DND-41 (cell line): ENCODE results near the gene DRGX.

Experiments
- ATAC-seq: fragments of 200-7000 bp; cut with Tn5 transposase; 3 replicates; pipeline ENCODE4 v1.9.1; 2021; ENCODE audit warnings: low read depth; ENCODE audit not compliant: insufficient read depth
- DNase-seq: peaks from one replicate; pipeline ENCODE4 v3.0.0-alpha.2; 2020
- H2AFZ ChIP-seq: 2 replicates; pipeline ENCODE4 v1.6.0; 2012; ENCODE audit warnings: low read depth, low read length
- H3K27ac ChIP-seq: 2 replicates; pipeline ENCODE4 v1.5.1; 2012; ENCODE audit warnings: low read length, inconsistent platforms
- H3K27me3 ChIP-seq: fragments of 200-600 bp; sonication (generic); 2 replicates; pipeline ENCODE4 v1.6.0; 2012; ENCODE audit warnings: low read length, mild to moderate bottlenecking, inconsistent platforms; ENCODE audit not compliant: insufficient read depth, poor library complexity
- H3K36me3 ChIP-seq: 2 replicates; pipeline ENCODE4 v1.5.1; 2012; ENCODE audit warnings: low read length, inconsistent platforms; ENCODE audit not compliant: insufficient read depth
- H3K4me1 ChIP-seq: 2 replicates; pipeline ENCODE4 v1.5.1; 2012; ENCODE audit warnings: mild to moderate bottlenecking, low read length; ENCODE audit not compliant: insufficient read depth
- H3K4me2 ChIP-seq: 2 replicates; pipeline ENCODE4 v1.6.0; 2012; ENCODE audit warnings: mild to moderate bottlenecking, moderate library complexity, low read length, inconsistent platforms; ENCODE audit not compliant: insufficient read depth
- H3K4me3 ChIP-seq, 2 experiments: fragments of 200-600 bp in 1 of 2; shearing (Covaris generic) in 1 of 2; 2 replicates each; pipeline ENCODE4 v1.5.1; 2012 to 2016; ENCODE audit warnings: inconsistent platforms in 2 of 2, low read length in 2 of 2, mild to moderate bottlenecking in 2 of 2, low read depth in 1 of 2, moderate library complexity in 1 of 2
- H3K79me2 ChIP-seq: 2 replicates; pipeline ENCODE4 v1.6.0; 2012; ENCODE audit warnings: low read length, inconsistent platforms; ENCODE audit not compliant: insufficient read depth
- H3K9ac ChIP-seq: 2 replicates; pipeline ENCODE4 v1.6.0; 2012; ENCODE audit warnings: low read depth, mild to moderate bottlenecking, inconsistent platforms, low read length, moderate library complexity
- H3K9me3 ChIP-seq: 2 replicates; pipeline ENCODE4 v1.5.1; 2012; ENCODE audit warnings: low read length, moderate library complexity, mild to moderate bottlenecking, inconsistent platforms; ENCODE audit not compliant: insufficient read depth, severe bottlenecking
- H4K20me1 ChIP-seq: 2 replicates; pipeline ENCODE4 v1.6.0; 2012; ENCODE audit warnings: low read length; ENCODE audit not compliant: insufficient read depth
- EZH2 ChIP-seq: IDR thresholded peaks from 3 replicates; pipeline ENCODE4 v1.6.1; 2012; ENCODE audit warnings: borderline replicate concordance, low read depth, mild to moderate bottlenecking, moderate library complexity, low read length, inconsistent platforms; ENCODE audit not compliant: severe bottlenecking
- TF ChIP-seq, protein P1 (sequence below): IDR thresholded peaks from 2 replicates; pipeline ENCODE4 v1.5.1; 2012; ENCODE audit warnings: borderline replicate concordance, low read length, moderate library complexity, mild to moderate bottlenecking; ENCODE audit not compliant: poor library complexity, severe bottlenecking; ENCODE audit errors: extremely low read depth

DRGX gene

DNA sequence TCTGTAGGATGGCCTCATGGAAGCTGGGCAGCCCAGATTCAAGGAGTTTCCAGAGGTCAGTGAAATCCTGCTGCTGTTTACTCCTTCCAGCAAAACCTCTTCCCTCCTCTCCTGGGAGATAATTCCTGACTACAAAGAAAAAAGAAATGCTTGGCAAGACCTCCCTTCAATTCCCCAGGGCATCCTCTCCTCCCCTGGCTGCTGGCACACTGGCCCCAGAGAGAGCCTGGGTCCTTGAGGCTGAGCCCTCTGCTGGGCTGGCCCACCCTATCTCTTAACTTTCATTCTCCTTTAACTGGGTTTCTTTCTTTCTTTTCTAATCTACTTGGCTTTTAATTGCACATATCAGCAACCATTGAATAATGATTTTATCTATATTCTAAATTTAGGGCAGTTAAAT is 7.7 kb downstream of the DRGX start:
- Histone ChIP-seq H3K4me3 (no peak overlapping the region), H3K9me3 (no peaks in the 10 kb centered on the region), H3K79me2 (no peaks in the 10 kb centered on the region), H3K4me2 (no peak overlapping the region), H3K36me3 (no peaks in the 10 kb centered on the region), H3K27me3 (no peaks in the 10 kb centered on the region), H3K4me1 (no peaks in the 10 kb centered on the region), H2AFZ (no peak overlapping the region), H4K20me1 (no peaks in the 10 kb centered on the region), H3K9ac (no peak overlapping the region), H3K27ac (no peak overlapping the region)
- no peak for DNase-seq
- ATAC-seq: no peak
- TF ChIP-seq, protein P1, sequence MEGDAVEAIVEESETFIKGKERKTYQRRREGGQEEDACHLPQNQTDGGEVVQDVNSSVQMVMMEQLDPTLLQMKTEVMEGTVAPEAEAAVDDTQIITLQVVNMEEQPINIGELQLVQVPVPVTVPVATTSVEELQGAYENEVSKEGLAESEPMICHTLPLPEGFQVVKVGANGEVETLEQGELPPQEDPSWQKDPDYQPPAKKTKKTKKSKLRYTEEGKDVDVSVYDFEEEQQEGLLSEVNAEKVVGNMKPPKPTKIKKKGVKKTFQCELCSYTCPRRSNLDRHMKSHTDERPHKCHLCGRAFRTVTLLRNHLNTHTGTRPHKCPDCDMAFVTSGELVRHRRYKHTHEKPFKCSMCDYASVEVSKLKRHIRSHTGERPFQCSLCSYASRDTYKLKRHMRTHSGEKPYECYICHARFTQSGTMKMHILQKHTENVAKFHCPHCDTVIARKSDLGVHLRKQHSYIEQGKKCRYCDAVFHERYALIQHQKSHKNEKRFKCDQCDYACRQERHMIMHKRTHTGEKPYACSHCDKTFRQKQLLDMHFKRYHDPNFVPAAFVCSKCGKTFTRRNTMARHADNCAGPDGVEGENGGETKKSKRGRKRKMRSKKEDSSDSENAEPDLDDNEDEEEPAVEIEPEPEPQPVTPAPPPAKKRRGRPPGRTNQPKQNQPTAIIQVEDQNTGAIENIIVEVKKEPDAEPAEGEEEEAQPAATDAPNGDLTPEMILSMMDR: no peak

- no peaks in the 10 kb centered on the region for H3K79me2 ChIP-seq
- no peaks in the 10 kb centered on the region for H3K9me3 ChIP-seq
- no peaks in the 10 kb centered on the region for H3K36me3 ChIP-seq
- TF ChIP-seq EZH2: no peak
- TF ChIP-seq, protein P1: no peak
- H3K9ac ChIP-seq: no peak overlapping the region
- no peaks in the 10 kb centered on the region for H3K4me1 ChIP-seq
- no peaks in the 10 kb centered on the region for H4K20me1 ChIP-seq
- H3K27me3 ChIP-seq: no peaks in the 10 kb centered on the region
- no peak for ATAC-seq
- no peak overlapping the region for H3K4me2 ChIP-seq
- no peak for DNase-seq
- no peak overlapping the region for H3K27ac ChIP-seq
- H3K4me3 ChIP-seq: no peak overlapping the region
- no peak overlapping the region for H2AFZ ChIP-seq
These were observed 8.8 kb downstream of the DRGX start for GRCh38 chr10:49387071-49387470.

DNA sequence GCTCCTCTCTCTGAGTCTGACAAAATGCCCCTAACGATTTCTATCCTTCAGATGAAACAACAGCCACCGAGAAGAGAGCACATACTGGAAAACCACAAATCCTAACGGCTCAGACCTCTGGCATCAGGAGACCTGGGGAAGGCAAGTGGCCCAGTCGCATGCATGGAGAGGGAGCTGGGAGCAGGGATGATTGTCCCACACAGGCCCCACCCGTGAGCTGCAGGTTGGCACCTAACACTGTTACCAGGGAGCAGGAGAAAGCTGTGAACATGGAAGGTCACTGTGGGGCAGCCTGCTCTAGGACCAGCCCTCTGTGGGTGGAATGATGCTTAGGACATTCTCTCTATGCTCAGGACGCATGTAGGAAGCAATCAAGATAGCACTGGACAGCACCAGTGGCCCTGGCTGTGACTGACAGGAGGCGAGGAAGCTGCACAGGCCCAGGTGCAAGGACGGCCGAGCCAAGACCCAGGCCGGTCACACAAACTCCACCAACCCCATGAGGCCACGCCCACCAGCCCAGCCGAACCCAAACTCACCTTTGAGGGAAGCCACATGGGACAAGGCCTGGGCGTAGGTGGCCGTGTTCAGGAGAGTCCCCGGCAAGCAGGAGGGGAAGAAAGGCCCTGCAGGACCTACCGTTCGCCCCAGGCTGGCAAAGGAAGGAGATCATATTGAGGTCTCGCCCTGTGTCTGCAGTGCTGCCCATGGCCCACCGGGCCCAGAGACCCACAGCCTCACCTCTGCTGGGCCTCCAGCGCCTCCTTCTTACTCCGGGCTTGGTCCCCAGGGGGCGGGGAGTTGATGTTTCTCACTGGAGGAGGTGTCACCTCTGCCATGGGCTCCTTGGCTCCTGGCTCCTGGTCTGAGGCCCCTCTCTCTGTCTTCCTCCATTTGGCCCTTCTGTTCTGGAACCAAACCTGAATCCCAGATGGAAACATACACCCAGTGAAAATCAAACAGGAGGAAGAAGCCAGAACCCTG is 9.7 kb downstream of the DRGX start:
- TF ChIP-seq EZH2: no peak
- TF ChIP-seq, protein P1: no peak
- Histone ChIP-seq H3K9ac (no peak overlapping the region), H3K4me1 (no peaks in the 10 kb centered on the region), H3K27me3 (no peaks in the 10 kb centered on the region), H3K9me3 (no peaks in the 10 kb centered on the region), H4K20me1 (no peaks in the 10 kb centered on the region), H3K36me3 (no peaks in the 10 kb centered on the region), H3K4me3 (no peak overlapping the region), H3K27ac (no peak overlapping the region), H2AFZ (no peak overlapping the region), H3K4me2 (no peak overlapping the region), H3K79me2 (no peaks in the 10 kb centered on the region)
- DNase-seq: no peak
- ATAC-seq: no peak
